ENCODE measurements around the gene P2RX6.

P2RX6 gene

DNA sequence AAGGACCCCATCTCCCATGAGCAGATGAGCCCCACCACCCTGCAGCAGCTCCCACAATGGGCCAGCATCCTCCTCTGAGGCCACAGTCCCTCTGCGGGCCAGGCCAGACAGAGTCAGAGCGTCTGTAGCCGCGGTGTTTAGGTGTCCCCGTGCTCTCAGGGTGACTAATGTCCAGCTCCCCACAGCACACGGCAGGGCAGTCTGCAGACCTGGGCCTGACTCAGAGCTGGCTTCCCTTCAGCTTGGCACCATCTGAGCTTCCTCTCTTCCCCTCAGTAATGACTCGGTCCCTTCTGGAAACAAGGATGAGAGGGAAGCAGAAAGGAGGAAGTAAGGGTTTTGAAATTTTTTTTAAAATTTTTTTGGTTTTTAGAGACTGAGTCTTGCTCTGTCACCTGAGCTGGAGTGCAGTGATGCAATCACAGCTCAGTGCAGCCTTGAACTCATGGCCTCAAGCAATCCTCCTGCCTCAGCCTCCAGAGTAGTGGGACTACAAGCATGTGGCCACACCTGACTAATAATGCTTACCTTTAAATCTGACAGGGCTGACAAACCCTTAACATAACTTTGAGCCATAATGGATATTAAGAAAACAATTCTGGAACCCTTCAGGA is 59.2 kb downstream of the P2RX6 start:
- no peaks in the 10 kb centered on the region for H3K27me3 ChIP-seq (ENCODE audit: insufficient read depth, low read length, poor library complexity, severe bottlenecking)
- no peak overlapping the region for H3K4me2 ChIP-seq (ENCODE audit: low read depth, low read length, poor library complexity, severe bottlenecking)
- H3K79me2 ChIP-seq (ENCODE audit: insufficient read depth, low read length), result no peaks in the 10 kb centered on the region
- H3F3A ChIP-seq (ENCODE audit: low read depth), result no peaks in the 10 kb centered on the region
- no peaks in the 10 kb centered on the region for H4K20me1 ChIP-seq (ENCODE audit: insufficient read depth, low read length, poor library complexity, severe bottlenecking)
- no peaks in the 10 kb centered on the region for H3K9me2 ChIP-seq (replicated peaks; ENCODE audit: low read depth, low read length)
- H3K4me1 ChIP-seq (ENCODE audit: insufficient read depth, low read length, poor library complexity, severe bottlenecking), result no peaks in the 10 kb centered on the region
- no peaks in the 10 kb centered on the region for H3K9me3 ChIP-seq (ENCODE audit: insufficient read depth, low read depth, low read length)
- no peak overlapping the region for H3K4me3 ChIP-seq (ENCODE audit: low read length, poor library complexity, severe bottlenecking)
- no peaks in the 10 kb centered on the region for H3K36me3 ChIP-seq (ENCODE audit: insufficient read depth, low read length)
- no peak overlapping the region for H2AFZ ChIP-seq (ENCODE audit: low read length)
- H3K9ac ChIP-seq (ENCODE audit: low read depth, low read length, poor library complexity, severe bottlenecking), result no peak overlapping the region
- TF ChIP-seq, protein P1, sequence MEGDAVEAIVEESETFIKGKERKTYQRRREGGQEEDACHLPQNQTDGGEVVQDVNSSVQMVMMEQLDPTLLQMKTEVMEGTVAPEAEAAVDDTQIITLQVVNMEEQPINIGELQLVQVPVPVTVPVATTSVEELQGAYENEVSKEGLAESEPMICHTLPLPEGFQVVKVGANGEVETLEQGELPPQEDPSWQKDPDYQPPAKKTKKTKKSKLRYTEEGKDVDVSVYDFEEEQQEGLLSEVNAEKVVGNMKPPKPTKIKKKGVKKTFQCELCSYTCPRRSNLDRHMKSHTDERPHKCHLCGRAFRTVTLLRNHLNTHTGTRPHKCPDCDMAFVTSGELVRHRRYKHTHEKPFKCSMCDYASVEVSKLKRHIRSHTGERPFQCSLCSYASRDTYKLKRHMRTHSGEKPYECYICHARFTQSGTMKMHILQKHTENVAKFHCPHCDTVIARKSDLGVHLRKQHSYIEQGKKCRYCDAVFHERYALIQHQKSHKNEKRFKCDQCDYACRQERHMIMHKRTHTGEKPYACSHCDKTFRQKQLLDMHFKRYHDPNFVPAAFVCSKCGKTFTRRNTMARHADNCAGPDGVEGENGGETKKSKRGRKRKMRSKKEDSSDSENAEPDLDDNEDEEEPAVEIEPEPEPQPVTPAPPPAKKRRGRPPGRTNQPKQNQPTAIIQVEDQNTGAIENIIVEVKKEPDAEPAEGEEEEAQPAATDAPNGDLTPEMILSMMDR (conservative IDR thresholded peaks at IDR 0.05; ENCODE audit: low read length), result no peak
- no peak for TF ChIP-seq EZH2phosphoT487 (IDR thresholded peaks at IDR 0.05; ENCODE audit: borderline replicate concordance)

DNA sequence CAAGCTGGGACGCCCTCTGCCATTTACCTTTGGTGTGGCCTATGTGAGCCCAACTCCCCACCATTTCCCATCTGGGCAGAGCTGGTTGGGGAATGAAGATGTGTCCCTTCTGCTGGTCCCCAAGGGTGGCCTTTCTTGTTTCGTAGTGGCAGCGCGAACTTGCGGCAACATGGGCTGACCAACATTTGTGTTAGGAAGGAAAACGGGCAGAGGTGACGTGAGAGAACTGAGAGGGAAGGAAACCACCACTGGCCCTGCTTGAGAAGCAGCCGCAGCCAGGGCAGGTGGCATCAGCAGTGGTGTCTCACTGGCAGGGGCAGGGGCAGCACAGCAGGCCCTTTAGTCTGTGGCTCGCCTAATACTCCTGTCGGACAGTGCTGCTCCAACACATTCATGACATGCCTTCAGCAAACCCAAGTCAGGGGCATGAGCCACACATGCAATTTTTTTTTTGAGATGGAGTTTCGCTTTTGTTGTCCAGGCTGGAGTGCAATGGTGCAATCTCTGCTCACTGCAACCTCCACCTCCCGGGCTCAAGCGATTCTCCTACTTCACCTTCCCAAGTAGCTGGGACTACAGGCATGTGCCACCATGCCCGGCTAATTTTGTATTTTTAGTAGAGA is 60.7 kb downstream of the P2RX6 start:
- H4K20me1 ChIP-seq (ENCODE audit: insufficient read depth, low read length, poor library complexity, severe bottlenecking), result no peaks in the 10 kb centered on the region
- H3K9me2 ChIP-seq (replicated peaks; ENCODE audit: low read depth, low read length), result no peaks in the 10 kb centered on the region
- H3K9ac ChIP-seq (ENCODE audit: low read depth, low read length, poor library complexity, severe bottlenecking), result no peak overlapping the region
- no peaks in the 10 kb centered on the region for H3K9me3 ChIP-seq (ENCODE audit: insufficient read depth, low read depth, low read length)
- H3K36me3 ChIP-seq (ENCODE audit: insufficient read depth, low read length), result no peaks in the 10 kb centered on the region
- H3K4me1 ChIP-seq (ENCODE audit: insufficient read depth, low read length, poor library complexity, severe bottlenecking), result no peaks in the 10 kb centered on the region
- no peak for TF ChIP-seq EZH2phosphoT487 (IDR thresholded peaks at IDR 0.05; ENCODE audit: borderline replicate concordance)
- TF ChIP-seq, protein P1 (conservative IDR thresholded peaks at IDR 0.05; ENCODE audit: low read length), result no peak
- H2AFZ ChIP-seq (ENCODE audit: low read length), result no peak overlapping the region
- no peaks in the 10 kb centered on the region for H3K27me3 ChIP-seq (ENCODE audit: insufficient read depth, low read length, poor library complexity, severe bottlenecking)
- H3K4me3 ChIP-seq (ENCODE audit: low read length, poor library complexity, severe bottlenecking), result no peak overlapping the region
- H3K79me2 ChIP-seq (ENCODE audit: insufficient read depth, low read length), result no peaks in the 10 kb centered on the region
- no peak overlapping the region for H3K4me2 ChIP-seq (ENCODE audit: low read depth, low read length, poor library complexity, severe bottlenecking)
- no peaks in the 10 kb centered on the region for H3F3A ChIP-seq (ENCODE audit: low read depth)

DNA sequence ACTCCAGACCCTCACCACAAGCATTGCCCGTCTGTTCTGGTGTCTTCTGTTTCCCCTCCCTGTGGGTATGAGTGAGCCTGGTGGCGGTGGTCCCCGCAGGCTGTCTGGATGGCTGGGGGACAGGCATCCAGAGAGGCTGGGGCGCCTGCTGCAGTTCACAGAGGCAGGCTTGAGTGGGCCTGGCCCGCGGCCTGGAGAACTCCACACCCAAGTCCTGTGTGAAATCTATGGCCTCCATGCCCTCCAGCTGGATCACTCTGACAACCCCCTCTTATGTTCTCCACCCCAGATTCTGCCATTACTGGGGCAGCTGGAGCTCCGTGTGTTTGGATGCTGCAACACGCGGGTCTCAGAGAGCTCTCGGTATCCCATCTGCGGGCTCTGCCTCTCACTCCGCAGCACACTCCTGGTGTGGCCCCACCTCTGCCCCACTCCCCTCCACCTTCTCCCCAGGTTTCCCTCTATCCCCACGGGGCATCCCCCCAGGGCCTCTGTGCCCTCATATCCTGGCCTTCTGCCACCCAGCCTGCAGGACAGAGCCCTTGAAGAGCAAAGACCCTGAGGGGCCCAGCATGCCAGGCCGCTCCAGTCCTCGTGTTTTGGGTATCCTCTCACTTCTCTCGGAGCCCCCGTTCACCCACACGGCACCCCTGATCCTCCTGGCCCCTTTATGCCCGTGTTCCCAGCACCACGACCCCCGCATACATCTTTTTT is 62.1 kb downstream of the P2RX6 start:
- Histone ChIP-seq H4K20me1 (ENCODE audit: insufficient read depth, low read length, poor library complexity, severe bottlenecking) (no peaks in the 10 kb centered on the region), H3K36me3 (ENCODE audit: insufficient read depth, low read length) (no peaks in the 10 kb centered on the region), H3K4me1 (ENCODE audit: insufficient read depth, low read length, poor library complexity, severe bottlenecking) (no peaks in the 10 kb centered on the region), H3F3A (ENCODE audit: low read depth) (no peaks in the 10 kb centered on the region), H3K9me2 (replicated peaks; ENCODE audit: low read depth, low read length) (no peaks in the 10 kb centered on the region), H3K27me3 (ENCODE audit: insufficient read depth, low read length, poor library complexity, severe bottlenecking) (no peaks in the 10 kb centered on the region), H2AFZ (ENCODE audit: low read length) (no peak overlapping the region), H3K9me3 (ENCODE audit: insufficient read depth, low read depth, low read length) (no peaks in the 10 kb centered on the region), H3K9ac (ENCODE audit: low read depth, low read length, poor library complexity, severe bottlenecking) (no peak overlapping the region), H3K4me3 (ENCODE audit: low read length, poor library complexity, severe bottlenecking) (no peak overlapping the region), H3K4me2 (ENCODE audit: low read depth, low read length, poor library complexity, severe bottlenecking) (no peak overlapping the region), H3K79me2 (ENCODE audit: insufficient read depth, low read length) (no peaks in the 10 kb centered on the region)
- TF ChIP-seq, protein P1 (conservative IDR thresholded peaks at IDR 0.05; ENCODE audit: low read length), result no peak
- no peak for TF ChIP-seq EZH2phosphoT487 (IDR thresholded peaks at IDR 0.05; ENCODE audit: borderline replicate concordance)

All from Loucy (cell line).